Hepatocyte (in vitro differentiated cells): Measurements from ENCODE around the gene EMCN. TPM values are rescaled to one million over a fixed set of nuclear protein-coding genes. Genes with fewer than 3 reads are reported as not detected.

Source experiments
- DNase-seq: peaks from one replicate; pipeline ENCODE4 v3.0.0-alpha.2; 2016; ENCODE audit warnings: low spot score
- H2AFZ ChIP-seq: fragments of 200-600 bp; sonication (generic); 2 replicates; pipeline ENCODE4 v1.6.0; 2016; ENCODE audit warnings: antibody characterized with exemption, mild to moderate bottlenecking
- H3K27ac ChIP-seq: fragments of 200-600 bp; sonication (generic); 2 replicates; pipeline ENCODE4 v1.5.1; 2016; ENCODE audit warnings: mild to moderate bottlenecking
- H3K27me3 ChIP-seq: fragments of 200-600 bp; sonication (generic); 2 replicates; pipeline ENCODE4 v1.6.1; 2016
- H3K36me3 ChIP-seq: fragments of 200-600 bp; sonication (generic); replicated peaks from 2 replicates; pipeline ENCODE4 v1.5.1; 2016; ENCODE audit warnings: low read depth; ENCODE audit not compliant: insufficient read depth
- H3K4me1 ChIP-seq: fragments of 200-600 bp; sonication (generic); 2 replicates; pipeline ENCODE4 v1.5.1; 2016; ENCODE audit warnings: mild to moderate bottlenecking, moderate library complexity; ENCODE audit not compliant: insufficient read depth
- H3K4me2 ChIP-seq: fragments of 200-600 bp; sonication (generic); 2 replicates; pipeline ENCODE4 v1.6.0; 2016
- H3K4me3 ChIP-seq: fragments of 200-600 bp; sonication (generic); 2 replicates; pipeline ENCODE4 v1.5.1; 2016; ENCODE audit warnings: mild to moderate bottlenecking
- H3K79me2 ChIP-seq: fragments of 200-600 bp; sonication (generic); 2 replicates; pipeline ENCODE4 v1.6.0; 2017; ENCODE audit warnings: mild to moderate bottlenecking
- H3K9me2 ChIP-seq: fragments of 200-600 bp; sonication (generic); replicated peaks from 2 replicates; pipeline ENCODE4 v1.6.0; 2017; ENCODE audit warnings: mild to moderate bottlenecking; ENCODE audit not compliant: insufficient read depth
- H3K9me3 ChIP-seq: fragments of 200-600 bp; sonication (generic); 2 replicates; pipeline ENCODE4 v1.5.1; 2016; ENCODE audit warnings: low read depth, mild to moderate bottlenecking
- H4K20me1 ChIP-seq: fragments of 200-600 bp; sonication (generic); 2 replicates; pipeline ENCODE4 v1.6.0; 2016; ENCODE audit warnings: mild to moderate bottlenecking; ENCODE audit not compliant: insufficient read depth, poor library complexity, severe bottlenecking
- CTCF ChIP-seq: fragments of 200-600 bp; sonication (generic); IDR thresholded peaks from 2 replicates; pipeline ENCODE4 v1.5.1; 2016; ENCODE audit warnings: antibody characterized with exemption, mild to moderate bottlenecking; ENCODE audit not compliant: poor library complexity
- EZH2 ChIP-seq: fragments of 200-600 bp; sonication (generic); IDR thresholded peaks from 2 replicates; pipeline ENCODE4 v1.6.1; 2016; ENCODE audit warnings: antibody characterized with exemption, mild to moderate bottlenecking, borderline replicate concordance
- EZH2phosphoT487 ChIP-seq: fragments of 200-600 bp; sonication (generic); IDR thresholded peaks from one replicate; pipeline ENCODE4 v1.6.1; 2018; ENCODE audit warnings: antibody characterized with exemption, mild to moderate bottlenecking, low read depth, moderate library complexity; ENCODE audit not compliant: unreplicated experiment, severe bottlenecking
- polyA plus RNA-seq: library from polyadenylated mRNA; unstranded; fragments of >200 nt; fragmentation: Nextera tagmentation; extraction: Ambion mirVana; gene quantifications from 2 replicates; pipeline ENCODE4 v1.2.1, GENCODE V29; 2016
- total RNA-seq: library from RNA; depleted of rRNA; stranded (reverse); fragments of >200 nt; gene quantifications from 2 replicates; pipeline ENCODE4 v1.2.3, GENCODE V29; 2014

Gene EMCN
- total and polyA plus RNA-seq, 2 experiments from 2014 or later = 0.19 to 0.37 TPM

- Histone ChIP-seq H3K4me1 (no peaks in the 10 kb centered on the region), H3K4me2 (no peak overlapping the region), H3K4me3 (no peak overlapping the region), H3K36me3 (no peaks in the 10 kb centered on the region), H3K9me3 (no peaks in the 10 kb centered on the region), H4K20me1 (no peaks in the 10 kb centered on the region), H3K79me2 (no peaks in the 10 kb centered on the region), H3K27me3 (no peaks in the 10 kb centered on the region), H3K27ac (no peak overlapping the region), H2AFZ (no peak overlapping the region), H3K9me2 (no peaks in the 10 kb centered on the region)
- no peak for TF ChIP-seq EZH2
- no peak for TF ChIP-seq EZH2phosphoT487
- no peak for TF ChIP-seq CTCF
- no peak for DNase-seq
Measured at GRCh38 chr4:100345585-100345984, 172.2 kb downstream of the EMCN start.
